Adipocyte (in vitro differentiated cells): ENCODE measurements around the gene CPEB3.
"Not testable (repeated sequence)": the region's sequence is repeated elsewhere in the genome, so short reads cannot be mapped to it uniquely, and the experiment has no call there.

Experiments used
- DNase-seq: peaks from one replicate; pipeline ENCODE4 v3.0.0-alpha.2; 2015; ENCODE audit warnings: low read depth
- H3K27me3 ChIP-seq: replicated peaks from 2 replicates; pipeline ENCODE4 v1.7.0; 2013; ENCODE audit warnings: mild to moderate bottlenecking, low read length, moderate library complexity; ENCODE audit not compliant: control insufficient read depth, insufficient read depth
- H3K36me3 ChIP-seq: 2 replicates; pipeline ENCODE4 v1.7.0; 2013; ENCODE audit warnings: low read length, mild to moderate bottlenecking, moderate library complexity; ENCODE audit not compliant: control insufficient read depth, insufficient read depth, severe bottlenecking
- H3K4me1 ChIP-seq: 2 replicates; pipeline ENCODE4 v1.7.0; 2013; ENCODE audit warnings: mild to moderate bottlenecking, low read length, moderate library complexity; ENCODE audit not compliant: control insufficient read depth, insufficient read depth
- H3K4me3 ChIP-seq: 2 replicates; pipeline ENCODE4 v1.7.0; 2013; ENCODE audit warnings: mild to moderate bottlenecking, low read length, moderate library complexity
- H3K9ac ChIP-seq: 2 replicates; pipeline ENCODE4 v1.7.0; 2013; ENCODE audit warnings: mild to moderate bottlenecking, low read length, moderate library complexity
- H3K9me3 ChIP-seq: 2 replicates; pipeline ENCODE4 v1.7.0; 2013; ENCODE audit warnings: mild to moderate bottlenecking, low read length, moderate library complexity; ENCODE audit not compliant: control insufficient read depth

Gene CPEB3

GRCh38 chr10:92062273-92062672, 228.6 kb downstream of the CPEB3 start:
- Histone ChIP-seq H3K9me3 (no peaks in the 10 kb centered on the region), H3K36me3 (no peaks in the 10 kb centered on the region), H3K4me1 (no peaks in the 10 kb centered on the region), H3K9ac (no peak overlapping the region), H3K4me3 (no peak overlapping the region), H3K27me3 (no peaks in the 10 kb centered on the region)
- DNase-seq, result no peak

GRCh38 chr10:92054807-92055206, 236.1 kb downstream of the CPEB3 start:
- DNase-seq, result no peak
- no peak overlapping the region for H3K9ac ChIP-seq

GRCh38 chr10:92052741-92053140, 238.1 kb downstream of the CPEB3 start:
- no peak for DNase-seq
- H3K4me1 ChIP-seq, result no peaks in the 10 kb centered on the region

More at GRCh38 chr10:92054807-92055206, 236.1 kb downstream of the CPEB3 start:
- no peaks in the 10 kb centered on the region for H3K9me3 ChIP-seq
- H3K27me3 ChIP-seq, result no peaks in the 10 kb centered on the region
- H3K36me3 ChIP-seq, result peaks cover 8% of the 10 kb centered on the region
- no peak overlapping the region for H3K4me3 ChIP-seq
- no peaks in the 10 kb centered on the region for H3K4me1 ChIP-seq

GRCh38 chr10:92052088-92052487, 238.8 kb downstream of the CPEB3 start:
- DNase-seq, result no peak
- Histone ChIP-seq H3K27me3 (no peaks in the 10 kb centered on the region), H3K9me3 (no peaks in the 10 kb centered on the region), H3K4me3 (no peak overlapping the region), H3K4me1 (no peaks in the 10 kb centered on the region), H3K36me3 (peaks cover 8% of the 10 kb centered on the region), H3K9ac (no peak overlapping the region)

More at GRCh38 chr10:92052741-92053140, 238.1 kb downstream of the CPEB3 start:
- Histone ChIP-seq H3K36me3 (peaks cover 8% of the 10 kb centered on the region), H3K4me3 (no peak overlapping the region), H3K9me3 (no peaks in the 10 kb centered on the region), H3K27me3 (no peaks in the 10 kb centered on the region), H3K9ac (no peak overlapping the region)

- peak; percentile 23 for DNase-seq
- Histone ChIP-seq H3K4me1 (no peaks in the 10 kb centered on the region), H3K36me3 (peaks cover 5% of the 10 kb centered on the region), H3K4me3 (no peak overlapping the region), H3K9me3 (no peaks in the 10 kb centered on the region), H3K9ac (no peak overlapping the region), H3K27me3 (no peaks in the 10 kb centered on the region)
Observed at GRCh38 chr10:92047215-92047614, 243.7 kb downstream of the CPEB3 start.

- H3K27me3 ChIP-seq, result no peaks in the 10 kb centered on the region
- no peak overlapping the region for H3K4me3 ChIP-seq
- no peaks in the 10 kb centered on the region for H3K9me3 ChIP-seq
- DNase-seq, result no peak
- no peaks in the 10 kb centered on the region for H3K36me3 ChIP-seq
- no peaks in the 10 kb centered on the region for H3K4me1 ChIP-seq
- no peak overlapping the region for H3K9ac ChIP-seq
Observed at GRCh38 chr10:92045641-92046106, 245.2 kb downstream of the CPEB3 start.

- Histone ChIP-seq H3K9me3 (no peaks in the 10 kb centered on the region), H3K27me3 (no peaks in the 10 kb centered on the region), H3K4me1 (no peaks in the 10 kb centered on the region), H3K36me3 (peaks cover 3% of the 10 kb centered on the region), H3K9ac (no peak overlapping the region), H3K4me3 (no peak overlapping the region)
- DNase-seq, result no peak
Observed at GRCh38 chr10:92042541-92042940, 248.3 kb downstream of the CPEB3 start.

- peaks cover 12% of the 10 kb centered on the region for H3K36me3 ChIP-seq
- no peaks in the 10 kb centered on the region for H3K4me1 ChIP-seq
- DNase-seq, result no peak
- H3K27me3 ChIP-seq, result no peaks in the 10 kb centered on the region
- no peak overlapping the region for H3K4me3 ChIP-seq
- H3K9ac ChIP-seq, result no peak overlapping the region
- no peaks in the 10 kb centered on the region for H3K9me3 ChIP-seq
Observed at GRCh38 chr10:92038949-92039348, 251.9 kb downstream of the CPEB3 start.

GRCh38 chr10:92033070-92033469, 257.8 kb downstream of the CPEB3 start:
- not testable (repeated sequence) for H3K27me3 ChIP-seq, DNase-seq, H3K9ac ChIP-seq, H3K4me1 ChIP-seq, H3K9me3 ChIP-seq, H3K4me3 ChIP-seq
- peaks cover 62% of the 10 kb centered on the region for H3K36me3 ChIP-seq

GRCh38 chr10:92031580-92031979, 259.3 kb downstream of the CPEB3 start:
- Histone ChIP-seq H3K9ac (no peak overlapping the region), H3K36me3 (peaks cover 70% of the 10 kb centered on the region), H3K9me3 (no peaks in the 10 kb centered on the region), H3K4me3 (no peak overlapping the region), H3K27me3 (no peaks in the 10 kb centered on the region), H3K4me1 (no peaks in the 10 kb centered on the region)
- no peak for DNase-seq

GRCh38 chr10:92027141-92027540, 263.7 kb downstream of the CPEB3 start:
- Histone ChIP-seq H3K9me3 (no peaks in the 10 kb centered on the region), H3K4me3 (no peak overlapping the region), H3K9ac (no peak overlapping the region), H3K36me3 (peaks cover 95% of the 10 kb centered on the region), H3K27me3 (no peaks in the 10 kb centered on the region), H3K4me1 (no peaks in the 10 kb centered on the region)
- DNase-seq, result no peak

- H3K27me3 ChIP-seq, DNase-seq, H3K4me3 ChIP-seq, H3K4me1 ChIP-seq, H3K9me3 ChIP-seq, H3K9ac ChIP-seq: not testable (repeated sequence)
- H3K36me3 ChIP-seq, result peaks cover 88% of the 10 kb centered on the region
Observed at GRCh38 chr10:92025340-92025739, 265.5 kb downstream of the CPEB3 start.
